GM10847 (cell line): ENCODE results near the gene GPR15LG.

Experiments
- POLR2A ChIP-seq: IDR thresholded peaks from 2 replicates; pipeline ENCODE4 v1.6.1; 2011; ENCODE audit not compliant: insufficient read length; ENCODE audit errors: extremely low read depth

GPR15LG gene

GRCh38 chr10:84204122-84204521, 30.5 kb downstream of the GPR15LG start:
- no peak for TF ChIP-seq POLR2A

- TF ChIP-seq POLR2A = no peak
These were observed 31.0 kb downstream of the GPR15LG start for GRCh38 chr10:84204610-84205009.

- TF ChIP-seq POLR2A = no peak
These were observed 31.6 kb downstream of the GPR15LG start for GRCh38 chr10:84205049-84205852.

GRCh38 chr10:84205853-84206525, 32.4 kb downstream of the GPR15LG start:
- TF ChIP-seq POLR2A = no peak

GRCh38 chr10:84208023-84208422, 34.4 kb downstream of the GPR15LG start:
- TF ChIP-seq POLR2A = no peak

- TF ChIP-seq POLR2A = no peak
These were observed 38.0 kb downstream of the GPR15LG start for GRCh38 chr10:84211566-84211965.

GRCh38 chr10:84212014-84212413, 38.4 kb downstream of the GPR15LG start:
- no peak for TF ChIP-seq POLR2A

- no peak for TF ChIP-seq POLR2A
These were observed 39.5 kb downstream of the GPR15LG start for GRCh38 chr10:84213076-84213475.

- TF ChIP-seq POLR2A = no peak
These were observed 40.5 kb downstream of the GPR15LG start for GRCh38 chr10:84214046-84214572.

- no peak for TF ChIP-seq POLR2A
These were observed 41.1 kb downstream of the GPR15LG start for GRCh38 chr10:84214612-84215235.

- TF ChIP-seq POLR2A = no peak
These were observed 43.2 kb downstream of the GPR15LG start for GRCh38 chr10:84216834-84217233.

GRCh38 chr10:84217746-84218145, 44.1 kb downstream of the GPR15LG start:
- no peak for TF ChIP-seq POLR2A

GRCh38 chr10:84221916-84222315, 48.3 kb downstream of the GPR15LG start:
- no peak for TF ChIP-seq POLR2A

GRCh38 chr10:84224411-84225028, 50.9 kb downstream of the GPR15LG start:
- TF ChIP-seq POLR2A = no peak

- TF ChIP-seq POLR2A = no peak
These were observed 52.0 kb downstream of the GPR15LG start, which contains the start of gene LRIT2 for GRCh38 chr10:84225427-84226173. LRIT2 (minus strand) TSS chr10:84225544; CDS start chr10:84225520, 24 bp downstream.
